Activated CD8-positive, alpha-beta T cell treated with anti-CD3 and anti-CD28 coated beads for 36 hours (primary cell): ENCODE results near the gene AFAP1. TPM values are rescaled to one million over a fixed set of nuclear protein-coding genes. Genes with fewer than 3 reads are reported as not detected.

Source experiments
- ATAC-seq: fragments of 200-7000 bp; cut with Tn5 transposase; one replicate; pipeline ENCODE4 v1.10.0; 2021; ENCODE audit warnings: mild to moderate bottlenecking, moderate library complexity
- CTCF ChIA-PET: fragments of 350-600 bp; sonication (Branson Sonifier 250); formaldehyde crosslinking; loops from one replicate; lab custom pipeline; 2021; ENCODE audit warnings: antibody characterized with exemption; lab: Charles Lee
- POLR2A ChIA-PET: fragments of 350-600 bp; sonication (Branson Sonifier 250); formaldehyde crosslinking; loops from one replicate; lab custom pipeline; 2021; ENCODE audit warnings: antibody characterized with exemption; lab: Charles Lee
- DNase-seq: peaks from one replicate; pipeline ENCODE4 v3.0.0-alpha.2; 2020
- H3K27ac Mint-ChIP-seq: one replicate; pipeline ENCODE4 v1.8.0; 2021; ENCODE audit warnings: mild to moderate bottlenecking, mixed read lengths
- H3K27me3 Mint-ChIP-seq: one replicate; pipeline ENCODE4 v1.8.0; 2021; ENCODE audit warnings: mixed read lengths
- H3K36me3 Mint-ChIP-seq: one replicate; pipeline ENCODE4 v1.8.0; 2021; ENCODE audit warnings: low read depth, mixed read lengths
- H3K4me1 Mint-ChIP-seq: one replicate; pipeline ENCODE4 v1.8.0; 2021; ENCODE audit warnings: low read depth, mixed read lengths
- H3K4me3 Mint-ChIP-seq: one replicate; pipeline ENCODE4 v1.8.0; 2021; ENCODE audit warnings: mild to moderate bottlenecking, moderate library complexity, mixed read lengths
- H3K9me3 Mint-ChIP-seq: one replicate; pipeline ENCODE4 v1.8.0; 2021; ENCODE audit warnings: mixed read lengths
- intact Hi-C: fragments of 100-400 bp; cut with micrococcal nuclease; formaldehyde crosslinking; loops from one replicate; pipeline ENCODE4 v1.10.0; 2022
- total RNA-seq, 2 experiments: library from RNA; stranded (reverse); gene quantifications; one replicate each; pipeline ENCODE4 v1.2.3, GENCODE V29; 2021
- TF ChIP-seq, protein P1 (sequence below): fragments of 200-600 bp; IDR thresholded peaks from one replicate; pipeline ENCODE4 v1.8.0; 2022; ENCODE audit warnings: antibody characterized with exemption, mild to moderate bottlenecking

AFAP1 gene
- total RNA-seq, 2 experiments from 2014 or later, result 25.5 to 26.5 TPM

DNA sequence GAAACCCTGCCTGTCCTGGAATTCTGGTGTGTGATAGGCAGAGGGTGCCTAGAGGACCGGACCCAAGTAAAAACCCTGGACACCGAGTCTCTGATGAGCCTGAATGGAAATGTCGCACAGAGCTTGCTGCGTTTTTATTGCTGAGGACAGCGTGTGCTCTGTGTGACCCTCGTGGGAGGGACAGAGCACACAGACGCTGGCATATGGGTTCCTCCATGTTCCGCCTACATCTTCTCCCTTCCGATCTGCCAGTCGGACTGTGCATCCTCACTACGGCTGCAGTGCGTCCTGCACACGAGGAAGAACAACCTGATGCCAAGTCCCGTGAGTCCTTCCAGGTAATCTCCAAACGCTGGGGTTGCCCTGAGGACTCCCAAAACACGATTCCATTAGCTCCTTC lies 68.3 kb downstream of the AFAP1 start:
- ATAC-seq (no peak), DNase-seq (no peak)
- TF ChIP-seq, protein P1, sequence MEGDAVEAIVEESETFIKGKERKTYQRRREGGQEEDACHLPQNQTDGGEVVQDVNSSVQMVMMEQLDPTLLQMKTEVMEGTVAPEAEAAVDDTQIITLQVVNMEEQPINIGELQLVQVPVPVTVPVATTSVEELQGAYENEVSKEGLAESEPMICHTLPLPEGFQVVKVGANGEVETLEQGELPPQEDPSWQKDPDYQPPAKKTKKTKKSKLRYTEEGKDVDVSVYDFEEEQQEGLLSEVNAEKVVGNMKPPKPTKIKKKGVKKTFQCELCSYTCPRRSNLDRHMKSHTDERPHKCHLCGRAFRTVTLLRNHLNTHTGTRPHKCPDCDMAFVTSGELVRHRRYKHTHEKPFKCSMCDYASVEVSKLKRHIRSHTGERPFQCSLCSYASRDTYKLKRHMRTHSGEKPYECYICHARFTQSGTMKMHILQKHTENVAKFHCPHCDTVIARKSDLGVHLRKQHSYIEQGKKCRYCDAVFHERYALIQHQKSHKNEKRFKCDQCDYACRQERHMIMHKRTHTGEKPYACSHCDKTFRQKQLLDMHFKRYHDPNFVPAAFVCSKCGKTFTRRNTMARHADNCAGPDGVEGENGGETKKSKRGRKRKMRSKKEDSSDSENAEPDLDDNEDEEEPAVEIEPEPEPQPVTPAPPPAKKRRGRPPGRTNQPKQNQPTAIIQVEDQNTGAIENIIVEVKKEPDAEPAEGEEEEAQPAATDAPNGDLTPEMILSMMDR, result no peak
- H3K4me3 Mint-ChIP-seq, result no peak overlapping the region
- POLR2A ChIA-PET, result interaction anchor here (1.1 kb wide), 1 partner anchor 10 kb away, joined by 3 read pairs; no protein-coding TSS in a partner anchor
- intact Hi-C loops, result no loop called here
- H3K27ac Mint-ChIP-seq, result no peak overlapping the region
- CTCF ChIA-PET, result interaction anchor here (1.0 to 1.1 kb wide), 2 partner anchors 27 to 67 kb away, joined by 3 to 4 read pairs; no protein-coding TSS in a partner anchor
- H3K36me3 Mint-ChIP-seq, result peaks cover 13% of the 10 kb centered on the region
- no peaks in the 10 kb centered on the region for H3K27me3 Mint-ChIP-seq
- H3K9me3 Mint-ChIP-seq, result no peaks in the 10 kb centered on the region
- H3K4me1 Mint-ChIP-seq, result peaks cover 30% of the 10 kb centered on the region

DNA sequence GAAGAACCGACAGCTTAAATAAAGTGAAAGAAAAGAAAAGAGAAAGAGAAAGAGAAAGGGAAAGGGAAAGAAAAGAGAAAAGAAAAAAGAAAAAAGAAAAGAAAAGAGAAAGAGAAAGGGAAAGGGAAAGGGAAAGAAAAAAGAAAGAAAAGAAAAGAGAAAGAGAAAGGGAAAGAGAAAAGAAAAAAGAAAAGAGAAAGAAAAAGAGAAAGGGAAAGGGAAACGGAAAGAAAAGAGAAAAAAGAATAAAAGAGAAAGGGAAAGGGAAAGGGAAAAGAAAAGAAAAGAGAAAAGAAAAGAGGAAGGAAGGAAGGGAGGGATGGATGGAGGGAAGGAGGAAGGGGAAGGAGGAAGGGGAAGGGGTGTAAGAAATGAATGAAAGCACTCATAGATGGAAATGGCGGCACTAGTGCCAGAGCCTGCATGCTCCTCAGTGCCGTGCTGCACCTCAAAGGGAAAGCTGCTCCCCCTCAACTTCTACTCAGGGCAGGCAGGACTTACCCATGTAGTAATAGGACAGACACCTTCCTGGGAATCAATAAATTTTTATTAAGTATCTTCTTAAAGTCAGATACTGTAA lies 70.7 kb downstream of the AFAP1 start:
- POLR2A ChIA-PET, result no interaction called here
- TF ChIP-seq, protein P1, result peak; percentile 51
- intact Hi-C loops, result no loop called here
- Mint-ChIP-seq H3K9me3 (peaks cover 1% of the 10 kb centered on the region), H3K27ac (peak overlapping the region; percentile 62), H3K27me3 (no peaks in the 10 kb centered on the region), H3K4me1 (peaks cover 27% of the 10 kb centered on the region), H3K4me3 (no peak overlapping the region), H3K36me3 (peaks cover 21% of the 10 kb centered on the region)
- DNase-seq (no peak), ATAC-seq (no peak)
- CTCF ChIA-PET, result interaction anchor here (0.9 to 2.4 kb wide), 4 partner anchors 57 to 118 kb away, joined by 3 to 7 read pairs (median 4); no protein-coding TSS in a partner anchor

DNA sequence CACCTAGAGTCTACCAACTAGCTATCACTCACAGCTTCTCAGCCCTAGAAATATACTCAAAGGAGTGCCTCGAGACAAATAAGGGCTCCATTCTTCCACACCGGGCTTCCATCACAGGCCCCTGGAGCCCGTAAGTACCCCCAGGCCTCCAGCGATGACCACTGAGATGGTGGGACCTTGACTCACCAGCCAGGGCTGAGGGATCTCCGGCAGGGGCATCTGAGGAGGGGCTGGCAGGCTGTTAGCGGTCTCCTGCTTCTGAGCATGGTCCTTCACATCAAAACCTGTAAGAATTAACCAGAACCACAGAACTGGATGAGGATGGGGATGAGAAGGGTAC lies 71.3 kb downstream of the AFAP1 start:
- peaks cover 25% of the 10 kb centered on the region for H3K4me1 Mint-ChIP-seq

DNA sequence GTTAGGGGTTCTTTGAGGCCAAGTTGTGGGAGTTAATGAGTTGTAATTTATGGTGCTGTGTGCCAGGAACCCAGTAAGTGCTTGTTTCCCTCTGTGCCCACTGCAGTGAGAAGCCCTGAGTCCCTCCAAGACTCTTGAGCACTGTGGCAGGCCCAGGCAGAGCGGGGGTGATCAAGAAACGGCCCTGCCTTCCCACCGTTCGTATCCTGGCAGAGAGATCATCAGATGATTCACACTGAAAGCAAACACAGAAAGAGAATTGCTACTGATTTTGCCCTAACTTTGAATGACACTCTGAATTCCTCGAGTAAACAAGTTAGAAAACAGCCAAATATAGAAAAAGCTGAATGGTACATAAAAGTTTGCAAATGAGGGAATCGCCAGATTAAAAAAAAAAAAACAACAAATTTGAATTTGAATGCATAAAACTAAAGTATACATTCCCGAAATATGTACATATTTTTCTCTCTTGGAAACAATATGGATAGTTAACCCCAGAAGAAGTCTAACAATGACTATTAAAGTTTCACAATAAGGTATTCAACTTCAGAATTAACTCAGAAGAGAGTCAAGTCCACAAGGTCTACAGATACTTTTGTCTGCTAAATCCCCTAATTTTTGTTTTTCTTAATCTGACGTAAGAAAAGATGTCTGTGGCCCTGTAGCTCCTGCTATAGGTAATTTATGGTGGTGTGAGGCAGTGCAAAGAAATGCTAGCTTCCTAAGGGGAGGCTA lies 71.8 kb downstream of the AFAP1 start:
- DNase-seq, result no peak

More for the DNA sequence above, 71.3 kb downstream of the AFAP1 start:
- TF ChIP-seq, protein P1, result no peak
- intact Hi-C loops, result no loop called here
- ATAC-seq (no peak), DNase-seq (no peak)
- Mint-ChIP-seq H3K9me3 (peaks cover 4% of the 10 kb centered on the region), H3K4me3 (no peak overlapping the region), H3K36me3 (peaks cover 24% of the 10 kb centered on the region), H3K27ac (peak overlapping the region; percentile 62), H3K27me3 (no peaks in the 10 kb centered on the region)
- CTCF ChIA-PET, result interaction anchor here (0.9 to 2.4 kb wide), 2 partner anchors 56 to 63 kb away, joined by 3 to 7 read pairs; no protein-coding TSS in a partner anchor
- POLR2A ChIA-PET, result no interaction called here

More for the DNA sequence above, 71.8 kb downstream of the AFAP1 start:
- peaks cover 25% of the 10 kb centered on the region for H3K4me1 Mint-ChIP-seq
- TF ChIP-seq, protein P1, result no peak
- ATAC-seq, result no peak
- intact Hi-C loops, result no loop called here
- H3K36me3 Mint-ChIP-seq, result peaks cover 24% of the 10 kb centered on the region
- H3K27me3 Mint-ChIP-seq, result no peaks in the 10 kb centered on the region
- peaks cover 4% of the 10 kb centered on the region for H3K9me3 Mint-ChIP-seq
- no peak overlapping the region for H3K27ac Mint-ChIP-seq
- no peak overlapping the region for H3K4me3 Mint-ChIP-seq
- ChIA-PET POLR2A (no interaction called here), CTCF (interaction anchor here (0.9 to 2.4 kb wide), 2 partner anchors 55 to 62 kb away, joined by 3 to 7 read pairs; no protein-coding TSS in a partner anchor)
